K562 (cell line): Measurements from ENCODE around the gene RINL. TPM values are rescaled to one million over a fixed set of nuclear protein-coding genes. Genes with fewer than 3 reads are reported as not detected.

Experiments used
- ATAC-seq: fragments of 200-7000 bp; cut with Tn5 transposase; 3 replicates; pipeline ENCODE4 v1.9.1; 2020; ENCODE audit warnings: moderate library complexity
- BruUV-seq: library from RNA; stranded (reverse); fragments of 400-500 nt; replicated peaks from 2 replicates; lab custom pipeline; 2021; lab: Mats Ljungman, UMichigan
- CTCF ChIA-PET: fragments of 300-600 bp; formaldehyde crosslinking; extraction: SDS; loops from one replicate; lab custom pipeline; 2021; ENCODE audit warnings: low intra/inter-chr PET ratio; lab: Yijun Ruan, JAX
- POLR2A ChIA-PET: fragments of 300-600, 350-650 bp; sonication (Branson Sonifier 250); formaldehyde crosslinking; extraction: SDS; loops from one replicate; lab custom pipeline; 2021; ENCODE audit warnings: antibody characterized with exemption, inconsistent platforms; lab: Yijun Ruan, JAX
- DNase-seq, 4 experiments: peaks; one replicate each; pipeline versions ENCODE4 v3.0.0 to v3.0.0-alpha.2; 2011 to 2018; ENCODE audit warnings: low spot score in 3 of 4, mixed read lengths in 3 of 4; ENCODE audit errors: extremely low read depth in 1 of 4
- FAIRE-seq: peaks from 2 replicates; lab custom pipeline; 2011; peaks lifted over from hg19 to GRCh38; lab: Jason Lieb, UNC
- H2AFZ ChIP-seq: 2 replicates; pipeline ENCODE4 v1.6.0; 2011; ENCODE audit warnings: low read depth, low read length, control low read depth, inconsistent platforms
- H3K27ac ChIP-seq: fragments of 200-600 bp; 3 replicates; pipeline ENCODE4 v1.8.0; 2011; ENCODE audit warnings: low read depth, mild to moderate bottlenecking, control low read depth, inconsistent platforms, low read length, moderate library complexity, mixed read lengths; ENCODE audit errors: extremely low read depth
- H3K27me3 ChIP-seq, 2 experiments: fragments of 300-600 bp in 1 of 2; 2 replicates in 1 of 2; 3 replicates in 1 of 2; pipeline versions ENCODE4 v1.6.0 to v1.8.0; 2011; ENCODE audit warnings: inconsistent platforms in 2 of 2, low read length in 2 of 2, mild to moderate bottlenecking in 1 of 2, mixed read lengths in 1 of 2, moderate library complexity in 1 of 2; ENCODE audit not compliant: control insufficient read depth in 2 of 2, insufficient read depth in 2 of 2
- H3K36me3 ChIP-seq: fragments of 300-600 bp; 3 replicates; pipeline ENCODE4 v1.8.0; 2011; ENCODE audit warnings: mild to moderate bottlenecking, low read length, inconsistent platforms; ENCODE audit not compliant: control insufficient read depth, insufficient read depth
- H3K4me1 ChIP-seq, 2 experiments: fragments of 200-600 bp in 1 of 2; replicated peaks in 1 of 2; 2 replicates in 1 of 2; 3 replicates in 1 of 2; pipeline versions ENCODE4 v1.5.1 to v1.8.0; 2011; ENCODE audit warnings: inconsistent platforms in 2 of 2, low read length in 2 of 2, mild to moderate bottlenecking in 1 of 2, mixed read lengths in 1 of 2, moderate library complexity in 1 of 2; ENCODE audit not compliant: control insufficient read depth in 2 of 2, insufficient read depth in 2 of 2
- H3K4me2 ChIP-seq: 2 replicates; pipeline ENCODE4 v1.6.1; 2011; ENCODE audit warnings: low read length, control low read depth, inconsistent platforms, mixed read lengths; ENCODE audit not compliant: insufficient read depth
- H3K4me3 ChIP-seq: fragments of 200-600 bp; sonication (generic), shearing (Covaris generic); 2 replicates; pipeline ENCODE4 v1.5.1; 2016; ENCODE audit warnings: control low read depth, inconsistent platforms
- H3K79me2 ChIP-seq: fragments of 200-600 bp; 3 replicates; pipeline ENCODE4 v1.8.0; 2011; ENCODE audit warnings: low read length, inconsistent platforms; ENCODE audit not compliant: control insufficient read depth, insufficient read depth
- H3K9ac ChIP-seq, 2 experiments: 2 replicates each; pipeline versions ENCODE4 v1.6.0 to v1.6.1; 2011; ENCODE audit warnings: low read depth in 2 of 2, low read length in 2 of 2, control low read depth in 1 of 2, inconsistent platforms in 1 of 2, mild to moderate bottlenecking in 1 of 2, mixed read lengths in 1 of 2; ENCODE audit not compliant: insufficient read depth in 1 of 2
- H3K9me1 ChIP-seq: one replicate; pipeline ENCODE4 v1.6.0; 2011; ENCODE audit warnings: inconsistent platforms, mild to moderate bottlenecking, low read length, moderate library complexity; ENCODE audit not compliant: control insufficient read depth, insufficient read depth
- H3K9me3 ChIP-seq: replicated peaks from 2 replicates; pipeline ENCODE4 v1.5.1; 2011; ENCODE audit warnings: low read depth, low read length, inconsistent platforms; ENCODE audit not compliant: control insufficient read depth, insufficient read depth
- H4K20me1 ChIP-seq: replicated peaks from 2 replicates; pipeline ENCODE4 v1.6.1; 2011; ENCODE audit warnings: low read length, inconsistent platforms, mixed read lengths; ENCODE audit not compliant: control insufficient read depth, insufficient read depth
- CCNT2 ChIP-seq: IDR thresholded peaks from 2 replicates; pipeline ENCODE4 v1.6.1; 2011; ENCODE audit warnings: borderline replicate concordance, low read depth, mild to moderate bottlenecking, moderate library complexity, mixed read lengths, low read length; ENCODE audit not compliant: insufficient read length; ENCODE audit errors: extremely low read depth
- E2F3 ChIP-seq: fragments of 250-450 bp; sonication (Bioruptor Pico); IDR thresholded peaks from 2 replicates; pipeline ENCODE4 v1.4.0; 2020; ENCODE audit warnings: mild to moderate bottlenecking
- EWSR1 ChIP-seq: fragments of 450-650 bp; IDR thresholded peaks from 2 replicates; pipeline ENCODE4 v1.6.1; 2018; ENCODE audit warnings: borderline replicate concordance, mild to moderate bottlenecking, low read depth, moderate library complexity; ENCODE audit not compliant: partially characterized antibody
- NFIC ChIP-seq: fragments of 450-650 bp; IDR thresholded peaks from 2 replicates; pipeline ENCODE4 v1.6.1; 2017; ENCODE audit warnings: mild to moderate bottlenecking, inconsistent platforms
- RFX1 ChIP-seq: fragments of 450-650 bp; IDR thresholded peaks from 2 replicates; pipeline ENCODE4 v1.6.1; 2016; ENCODE audit warnings: mild to moderate bottlenecking, moderate library complexity
- ZBED1 ChIP-seq: IDR thresholded peaks from 2 replicates; pipeline ENCODE4 v1.6.1; 2014
- ZNF134 ChIP-seq: fragments of 250-450 bp; sonication (Bioruptor Pico); conservative IDR thresholded peaks from 2 replicates; pipeline ENCODE4 v1.4.0; 2020
- in situ Hi-C: fragments of 300-500 bp; cut with MboI; formaldehyde crosslinking; loops from 4 replicates; pipeline ENCODE4 v1.15.0; 2018; ENCODE audit warnings: inconsistent platforms, mixed read lengths
- intact Hi-C: fragments of 100-400 bp; cut with micrococcal nuclease; formaldehyde crosslinking; loops from 2 replicates; pipeline ENCODE4 v1.14.2; 2022
- polyA plus RNA-seq, 8 experiments: library from polyadenylated mRNA; depleted of rRNA in 4 of 8; stranded (reverse) in 5 of 8; unstranded in 3 of 8; fragments of >200 nt; fragmentation: Nextera tagmentation in 2 of 8; fragmentation: Illumina TruSeq in 1 of 8; extraction: Ambion mirVana in 2 of 8; extraction: Trizol in 1 of 8; gene quantifications; 2 replicates each; pipeline versions ENCODE4 v1.2.1 to v1.2.3, GENCODE V29; 2011 to 2014; ENCODE audit warnings: inconsistent platforms in 1 of 8, missing spikeins in 1 of 8
- total RNA-seq, 7 experiments: library from RNA; depleted of rRNA in 6 of 7; stranded (reverse); fragments of >200 nt in 6 of 7; fragmentation: Illumina TruSeq in 2 of 7; extraction: Trizol in 2 of 7; gene quantifications; 2 replicates each; pipeline versions ENCODE4 v1.2.1 to v1.2.3, GENCODE V29; 2011 to 2021; ENCODE audit warnings: low replicate concordance in 1 of 7
- TF ChIP-seq, protein P1 (sequence below): fragments of 450-650 bp; IDR thresholded peaks from 2 replicates; pipeline ENCODE4 v1.6.1; 2016; ENCODE audit warnings: mild to moderate bottlenecking, moderate library complexity
- TF ChIP-seq, protein P2 (sequence below): fragments of 250-450 bp; sonication (Bioruptor Pico); IDR thresholded peaks from 2 replicates; pipeline ENCODE4 v1.8.0; 2021; ENCODE audit warnings: mild to moderate bottlenecking, moderate library complexity

Gene RINL
- total and polyA plus RNA-seq, 9 of the 15 experiments (the other 6 are each of a cell fraction or from before 2014, with no cell fraction given): 0.82 to 10.9 (median 4.9) TPM

DNA sequence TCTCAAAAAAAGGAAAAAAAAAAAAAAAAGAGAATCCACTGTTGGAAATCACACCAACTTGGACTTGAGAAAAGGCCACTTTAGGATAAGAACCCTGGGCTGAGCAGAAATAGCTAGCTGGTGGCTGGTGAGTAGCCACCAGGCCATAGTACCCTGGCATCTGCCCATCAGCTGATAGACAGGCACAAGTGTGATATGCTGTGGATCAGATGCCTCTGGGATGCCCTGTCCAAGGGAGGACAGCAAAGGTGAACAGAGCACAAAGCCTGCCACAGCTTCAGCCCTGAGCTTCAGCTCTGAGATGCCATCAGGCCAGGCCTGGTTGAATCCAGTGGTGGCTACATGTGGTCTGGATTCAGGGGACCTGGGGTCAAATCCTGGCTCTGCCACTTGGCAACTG is 12.6 kb upstream of the RINL start:
- in situ Hi-C loops: no loop called here
- H3K27ac ChIP-seq: no peak overlapping the region
- no peaks in the 10 kb centered on the region for H3K79me2 ChIP-seq
- H3K4me2 ChIP-seq: no peak overlapping the region
- peaks cover 7 to 26% of the 10 kb centered on the region in 2 experiments; a peak in 4 of 5 replicates for H3K4me1 ChIP-seq
- H3K9me1 ChIP-seq: no peaks in the 10 kb centered on the region
- no peaks in the 10 kb centered on the region for H3K27me3 ChIP-seq
- no TSS peak for BruUV-seq
- no peak for ATAC-seq
- H2AFZ ChIP-seq: no peak overlapping the region
- CTCF ChIA-PET: no interaction called here
- H4K20me1 ChIP-seq: no peaks in the 10 kb centered on the region
- H3K4me3 ChIP-seq: no peak overlapping the region
- no peak for TF ChIP-seq E2F3 (CRISPR knock-in tag)
- no peak for TF ChIP-seq CCNT2
- no peak for TF ChIP-seq RFX1
- TF ChIP-seq EWSR1: no peak
- TF ChIP-seq, protein P1, sequence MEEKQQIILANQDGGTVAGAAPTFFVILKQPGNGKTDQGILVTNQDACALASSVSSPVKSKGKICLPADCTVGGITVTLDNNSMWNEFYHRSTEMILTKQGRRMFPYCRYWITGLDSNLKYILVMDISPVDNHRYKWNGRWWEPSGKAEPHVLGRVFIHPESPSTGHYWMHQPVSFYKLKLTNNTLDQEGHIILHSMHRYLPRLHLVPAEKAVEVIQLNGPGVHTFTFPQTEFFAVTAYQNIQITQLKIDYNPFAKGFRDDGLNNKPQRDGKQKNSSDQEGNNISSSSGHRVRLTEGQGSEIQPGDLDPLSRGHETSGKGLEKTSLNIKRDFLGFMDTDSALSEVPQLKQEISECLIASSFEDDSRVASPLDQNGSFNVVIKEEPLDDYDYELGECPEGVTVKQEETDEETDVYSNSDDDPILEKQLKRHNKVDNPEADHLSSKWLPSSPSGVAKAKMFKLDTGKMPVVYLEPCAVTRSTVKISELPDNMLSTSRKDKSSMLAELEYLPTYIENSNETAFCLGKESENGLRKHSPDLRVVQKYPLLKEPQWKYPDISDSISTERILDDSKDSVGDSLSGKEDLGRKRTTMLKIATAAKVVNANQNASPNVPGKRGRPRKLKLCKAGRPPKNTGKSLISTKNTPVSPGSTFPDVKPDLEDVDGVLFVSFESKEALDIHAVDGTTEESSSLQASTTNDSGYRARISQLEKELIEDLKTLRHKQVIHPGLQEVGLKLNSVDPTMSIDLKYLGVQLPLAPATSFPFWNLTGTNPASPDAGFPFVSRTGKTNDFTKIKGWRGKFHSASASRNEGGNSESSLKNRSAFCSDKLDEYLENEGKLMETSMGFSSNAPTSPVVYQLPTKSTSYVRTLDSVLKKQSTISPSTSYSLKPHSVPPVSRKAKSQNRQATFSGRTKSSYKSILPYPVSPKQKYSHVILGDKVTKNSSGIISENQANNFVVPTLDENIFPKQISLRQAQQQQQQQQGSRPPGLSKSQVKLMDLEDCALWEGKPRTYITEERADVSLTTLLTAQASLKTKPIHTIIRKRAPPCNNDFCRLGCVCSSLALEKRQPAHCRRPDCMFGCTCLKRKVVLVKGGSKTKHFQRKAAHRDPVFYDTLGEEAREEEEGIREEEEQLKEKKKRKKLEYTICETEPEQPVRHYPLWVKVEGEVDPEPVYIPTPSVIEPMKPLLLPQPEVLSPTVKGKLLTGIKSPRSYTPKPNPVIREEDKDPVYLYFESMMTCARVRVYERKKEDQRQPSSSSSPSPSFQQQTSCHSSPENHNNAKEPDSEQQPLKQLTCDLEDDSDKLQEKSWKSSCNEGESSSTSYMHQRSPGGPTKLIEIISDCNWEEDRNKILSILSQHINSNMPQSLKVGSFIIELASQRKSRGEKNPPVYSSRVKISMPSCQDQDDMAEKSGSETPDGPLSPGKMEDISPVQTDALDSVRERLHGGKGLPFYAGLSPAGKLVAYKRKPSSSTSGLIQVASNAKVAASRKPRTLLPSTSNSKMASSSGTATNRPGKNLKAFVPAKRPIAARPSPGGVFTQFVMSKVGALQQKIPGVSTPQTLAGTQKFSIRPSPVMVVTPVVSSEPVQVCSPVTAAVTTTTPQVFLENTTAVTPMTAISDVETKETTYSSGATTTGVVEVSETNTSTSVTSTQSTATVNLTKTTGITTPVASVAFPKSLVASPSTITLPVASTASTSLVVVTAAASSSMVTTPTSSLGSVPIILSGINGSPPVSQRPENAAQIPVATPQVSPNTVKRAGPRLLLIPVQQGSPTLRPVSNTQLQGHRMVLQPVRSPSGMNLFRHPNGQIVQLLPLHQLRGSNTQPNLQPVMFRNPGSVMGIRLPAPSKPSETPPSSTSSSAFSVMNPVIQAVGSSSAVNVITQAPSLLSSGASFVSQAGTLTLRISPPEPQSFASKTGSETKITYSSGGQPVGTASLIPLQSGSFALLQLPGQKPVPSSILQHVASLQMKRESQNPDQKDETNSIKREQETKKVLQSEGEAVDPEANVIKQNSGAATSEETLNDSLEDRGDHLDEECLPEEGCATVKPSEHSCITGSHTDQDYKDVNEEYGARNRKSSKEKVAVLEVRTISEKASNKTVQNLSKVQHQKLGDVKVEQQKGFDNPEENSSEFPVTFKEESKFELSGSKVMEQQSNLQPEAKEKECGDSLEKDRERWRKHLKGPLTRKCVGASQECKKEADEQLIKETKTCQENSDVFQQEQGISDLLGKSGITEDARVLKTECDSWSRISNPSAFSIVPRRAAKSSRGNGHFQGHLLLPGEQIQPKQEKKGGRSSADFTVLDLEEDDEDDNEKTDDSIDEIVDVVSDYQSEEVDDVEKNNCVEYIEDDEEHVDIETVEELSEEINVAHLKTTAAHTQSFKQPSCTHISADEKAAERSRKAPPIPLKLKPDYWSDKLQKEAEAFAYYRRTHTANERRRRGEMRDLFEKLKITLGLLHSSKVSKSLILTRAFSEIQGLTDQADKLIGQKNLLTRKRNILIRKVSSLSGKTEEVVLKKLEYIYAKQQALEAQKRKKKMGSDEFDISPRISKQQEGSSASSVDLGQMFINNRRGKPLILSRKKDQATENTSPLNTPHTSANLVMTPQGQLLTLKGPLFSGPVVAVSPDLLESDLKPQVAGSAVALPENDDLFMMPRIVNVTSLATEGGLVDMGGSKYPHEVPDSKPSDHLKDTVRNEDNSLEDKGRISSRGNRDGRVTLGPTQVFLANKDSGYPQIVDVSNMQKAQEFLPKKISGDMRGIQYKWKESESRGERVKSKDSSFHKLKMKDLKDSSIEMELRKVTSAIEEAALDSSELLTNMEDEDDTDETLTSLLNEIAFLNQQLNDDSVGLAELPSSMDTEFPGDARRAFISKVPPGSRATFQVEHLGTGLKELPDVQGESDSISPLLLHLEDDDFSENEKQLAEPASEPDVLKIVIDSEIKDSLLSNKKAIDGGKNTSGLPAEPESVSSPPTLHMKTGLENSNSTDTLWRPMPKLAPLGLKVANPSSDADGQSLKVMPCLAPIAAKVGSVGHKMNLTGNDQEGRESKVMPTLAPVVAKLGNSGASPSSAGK: no peak
- TF ChIP-seq, protein P2, sequence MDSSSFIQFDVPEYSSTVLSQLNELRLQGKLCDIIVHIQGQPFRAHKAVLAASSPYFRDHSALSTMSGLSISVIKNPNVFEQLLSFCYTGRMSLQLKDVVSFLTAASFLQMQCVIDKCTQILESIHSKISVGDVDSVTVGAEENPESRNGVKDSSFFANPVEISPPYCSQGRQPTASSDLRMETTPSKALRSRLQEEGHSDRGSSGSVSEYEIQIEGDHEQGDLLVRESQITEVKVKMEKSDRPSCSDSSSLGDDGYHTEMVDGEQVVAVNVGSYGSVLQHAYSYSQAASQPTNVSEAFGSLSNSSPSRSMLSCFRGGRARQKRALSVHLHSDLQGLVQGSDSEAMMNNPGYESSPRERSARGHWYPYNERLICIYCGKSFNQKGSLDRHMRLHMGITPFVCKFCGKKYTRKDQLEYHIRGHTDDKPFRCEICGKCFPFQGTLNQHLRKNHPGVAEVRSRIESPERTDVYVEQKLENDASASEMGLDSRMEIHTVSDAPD (CRISPR knock-in tag): no peak
- TF ChIP-seq NFIC: no peak
- no peak for TF ChIP-seq ZBED1
- TF ChIP-seq ZNF134 (CRISPR knock-in tag): no peak
- TF ChIP-seq, all 486 proteins: peak for 0
- DNase-seq (no peak), FAIRE-seq (no peak)
- no peaks in the 10 kb centered on the region for H3K9me3 ChIP-seq
- peaks cover 23% of the 10 kb centered on the region; the same call in 2 of the 3 replicates for H3K36me3 ChIP-seq
- intact Hi-C loops: no loop called here
- POLR2A ChIA-PET: no interaction called here
- H3K9ac ChIP-seq: no peak overlapping the region; a peak in 1 of 4 replicates
